HuH-7.5 (cell line): ENCODE measurements around the gene ADAM22.

Source experiments
- DNase-seq: peaks from one replicate; pipeline ENCODE4 v3.0.0; 2011; ENCODE audit warnings: low spot score

Gene ADAM22

DNA sequence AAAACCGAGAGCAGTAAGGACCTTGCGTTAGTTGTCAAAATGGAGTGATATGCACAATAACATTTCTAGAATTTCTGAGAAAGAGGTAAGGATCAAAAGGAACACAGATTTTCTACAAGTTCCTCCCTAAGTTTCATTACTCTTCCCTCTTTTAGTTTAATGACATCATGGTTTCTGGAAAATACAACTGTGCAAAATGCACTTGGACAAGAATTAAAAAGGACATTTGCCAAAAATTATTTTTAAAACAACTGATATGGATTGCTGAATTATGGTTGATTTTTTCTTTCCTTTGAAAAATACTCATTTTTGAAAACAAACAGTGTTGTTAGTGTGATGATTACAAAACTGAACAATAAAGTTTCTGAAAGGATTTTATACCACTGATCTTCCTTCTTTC lies 233.7 kb downstream of the ADAM22 start:
- no peak for DNase-seq

DNA sequence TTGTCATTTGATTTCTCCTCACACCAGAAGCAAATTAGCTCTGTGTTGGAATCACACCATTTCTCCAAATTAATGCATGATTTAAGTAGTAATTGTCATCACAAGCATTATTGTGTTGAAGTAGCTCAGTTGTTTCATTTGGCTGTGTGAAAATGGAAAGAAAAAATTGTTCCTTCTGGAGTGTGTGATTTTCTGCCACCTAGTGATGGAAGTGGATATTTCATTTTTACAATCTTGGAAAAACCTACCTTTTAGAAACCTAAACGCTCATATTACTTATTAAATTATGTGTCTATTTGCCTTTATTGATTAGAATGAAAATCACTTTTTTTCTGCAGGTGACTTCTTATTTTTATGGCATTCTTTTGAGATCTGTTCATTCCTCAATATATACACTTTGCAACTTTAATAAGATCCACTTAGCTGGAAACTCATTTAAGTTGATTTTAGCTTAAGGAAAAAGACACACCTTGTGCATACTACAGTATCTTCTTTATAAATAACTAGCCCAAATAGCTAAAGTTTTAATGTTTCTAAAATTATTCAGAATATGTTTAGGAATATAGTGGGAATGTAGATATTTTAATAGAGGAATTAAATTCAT lies 235.8 kb downstream of the ADAM22 start:
- no peak for DNase-seq

DNA sequence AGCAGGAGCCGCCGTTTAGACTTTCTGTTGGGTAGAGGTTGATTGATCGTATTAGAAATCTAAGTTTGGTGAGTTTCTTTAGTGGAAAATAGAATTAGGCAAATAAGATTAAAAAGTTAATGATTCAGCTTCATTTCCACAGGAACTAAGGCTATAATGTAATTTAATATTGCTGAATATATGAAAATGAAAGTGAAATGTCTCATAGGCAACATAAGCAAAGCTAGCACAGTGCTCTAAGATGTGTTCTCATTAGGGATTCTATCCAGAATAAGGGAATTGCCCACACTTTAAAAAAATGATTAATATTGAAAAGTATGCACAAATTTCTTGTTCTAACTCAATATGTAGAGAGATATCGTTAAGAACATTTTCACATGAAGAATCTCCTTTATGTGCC lies 238.8 kb downstream of the ADAM22 start:
- DNase-seq = no peak

DNA sequence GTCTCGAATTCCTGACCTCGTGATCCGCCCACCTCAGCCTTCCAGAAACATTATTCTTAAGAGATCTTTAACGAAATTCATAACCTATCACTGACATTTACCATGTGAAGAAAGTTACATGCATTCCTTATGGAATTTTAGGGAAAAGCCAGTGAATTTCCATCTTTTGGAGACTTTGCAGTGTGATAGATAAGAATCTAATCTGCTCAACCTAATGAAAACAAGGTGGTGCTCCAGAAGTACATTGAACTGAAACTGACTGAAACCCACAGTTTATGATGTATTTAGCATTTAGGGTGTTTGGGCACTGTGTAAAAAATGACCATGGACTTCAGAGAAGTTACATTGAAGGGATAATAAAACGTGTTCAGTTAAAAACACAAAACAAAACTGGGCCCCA lies 242.1 kb downstream of the ADAM22 start:
- DNase-seq = no peak

DNA sequence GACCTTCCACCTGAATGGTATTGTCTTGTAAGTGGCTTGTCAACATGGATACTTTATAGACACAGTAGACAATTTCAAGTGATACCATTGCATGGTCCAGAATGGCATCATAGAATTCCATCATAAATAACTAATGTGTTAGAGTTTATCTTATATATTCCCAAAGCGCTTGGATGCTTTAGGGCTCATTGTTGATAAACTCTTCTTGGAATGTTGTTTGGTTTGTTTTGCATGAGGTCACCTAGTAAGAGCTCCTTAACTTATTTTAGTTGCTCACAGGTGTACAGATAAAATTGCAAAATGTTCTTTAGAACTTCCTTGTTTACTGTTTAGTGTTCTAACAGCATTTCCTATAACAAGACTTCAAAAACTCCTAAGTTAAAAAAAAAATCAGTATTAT lies 249.0 kb downstream of the ADAM22 start:
- no peak for DNase-seq

DNA sequence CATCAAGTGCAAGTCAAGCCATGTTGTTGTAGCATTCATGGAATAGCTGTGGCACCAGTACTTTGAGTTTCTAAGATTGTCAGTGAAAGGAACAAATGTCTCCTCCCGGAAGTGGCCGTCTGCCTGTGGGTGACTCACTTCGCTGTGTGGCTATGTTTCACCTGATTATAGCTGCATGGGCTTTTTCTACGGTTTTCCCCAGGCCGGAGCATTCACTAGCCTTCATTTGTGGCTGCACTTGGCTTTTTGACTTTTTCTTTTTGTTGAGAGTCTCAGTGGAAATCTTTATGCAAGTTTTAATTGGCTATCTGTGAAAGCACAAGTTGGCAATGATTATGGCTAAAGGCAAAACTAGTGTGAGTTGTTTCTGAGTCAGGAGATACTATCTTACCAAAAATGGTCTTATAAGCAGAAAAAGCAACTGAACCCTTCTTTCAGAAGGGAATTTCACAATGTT lies 250.8 kb downstream of the ADAM22 start:
- no peak for DNase-seq

- DNase-seq = no peak
Observed at GRCh38 chr7:88185650-88186049, 251.6 kb downstream of the ADAM22 start.

GRCh38 chr7:88191911-88192310 lies 257.9 kb downstream of the ADAM22 start:
- no peak for DNase-seq

DNA sequence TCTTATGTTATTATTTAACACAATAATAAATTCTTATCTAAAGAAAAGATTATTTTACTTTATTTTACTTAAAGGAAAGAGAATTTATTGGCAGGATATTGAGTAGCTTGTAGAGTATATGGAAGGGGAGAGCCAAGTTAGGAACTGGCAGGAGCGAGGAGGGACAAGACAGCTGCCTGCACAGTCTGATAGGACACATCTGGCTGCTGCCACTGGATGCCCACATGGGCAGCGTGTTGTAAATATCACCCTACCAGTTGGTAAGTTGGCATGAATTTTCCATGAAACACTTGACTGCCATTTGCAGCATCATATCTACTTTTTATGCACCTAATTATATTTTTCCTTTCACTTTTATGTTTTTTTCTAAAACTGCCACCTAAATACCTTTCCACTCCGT lies 266.2 kb downstream of the ADAM22 start:
- DNase-seq = no peak

DNA sequence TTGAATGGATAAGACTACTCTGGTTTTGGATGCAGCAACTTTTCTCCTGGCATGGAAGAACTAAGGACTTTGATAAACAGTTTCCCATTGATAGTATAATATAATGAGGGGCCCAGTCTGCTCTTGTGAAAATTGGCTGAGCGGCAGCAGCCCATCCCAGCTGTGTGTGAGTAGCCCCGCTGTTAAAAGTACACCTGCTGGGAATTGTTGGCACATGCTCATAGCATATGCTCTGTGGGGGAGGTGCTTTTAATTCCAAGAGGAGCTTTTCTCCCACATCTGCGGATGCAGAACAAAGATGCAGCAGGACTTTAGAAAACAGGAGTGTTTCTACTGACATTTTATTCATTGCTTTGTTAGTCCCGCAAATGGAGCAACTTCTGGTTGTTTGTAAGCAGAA lies 266.7 kb downstream of the ADAM22 start:
- no peak for DNase-seq

- no peak for DNase-seq
Observed at GRCh38 chr7:88201305-88201704, 267.3 kb downstream of the ADAM22 start.

- no peak for DNase-seq
Observed at GRCh38 chr7:88202278-88202677, 268.2 kb downstream of the ADAM22 start.

- no peak for DNase-seq
Observed at GRCh38 chr7:88202799-88203198, 268.7 kb downstream of the ADAM22 start.

DNA sequence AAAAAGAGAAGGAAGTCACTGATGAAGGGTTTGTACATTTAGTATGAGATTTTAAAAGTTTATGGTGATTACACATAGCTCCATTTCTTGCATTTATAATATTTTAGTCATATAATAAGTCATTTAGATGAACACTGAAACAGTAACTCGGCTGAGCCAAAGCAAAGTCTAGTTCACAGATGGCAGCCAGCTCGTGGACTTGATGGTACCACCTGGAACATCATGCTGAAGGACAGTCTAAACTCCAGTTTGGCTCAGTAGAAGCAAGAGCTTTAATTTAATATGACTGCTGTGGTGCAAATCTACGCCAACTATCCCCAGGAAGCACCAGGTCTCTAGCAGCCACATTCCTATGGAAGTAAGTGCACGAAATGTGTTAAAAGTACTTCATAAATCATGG lies 269.4 kb downstream of the ADAM22 start:
- no peak for DNase-seq

DNA sequence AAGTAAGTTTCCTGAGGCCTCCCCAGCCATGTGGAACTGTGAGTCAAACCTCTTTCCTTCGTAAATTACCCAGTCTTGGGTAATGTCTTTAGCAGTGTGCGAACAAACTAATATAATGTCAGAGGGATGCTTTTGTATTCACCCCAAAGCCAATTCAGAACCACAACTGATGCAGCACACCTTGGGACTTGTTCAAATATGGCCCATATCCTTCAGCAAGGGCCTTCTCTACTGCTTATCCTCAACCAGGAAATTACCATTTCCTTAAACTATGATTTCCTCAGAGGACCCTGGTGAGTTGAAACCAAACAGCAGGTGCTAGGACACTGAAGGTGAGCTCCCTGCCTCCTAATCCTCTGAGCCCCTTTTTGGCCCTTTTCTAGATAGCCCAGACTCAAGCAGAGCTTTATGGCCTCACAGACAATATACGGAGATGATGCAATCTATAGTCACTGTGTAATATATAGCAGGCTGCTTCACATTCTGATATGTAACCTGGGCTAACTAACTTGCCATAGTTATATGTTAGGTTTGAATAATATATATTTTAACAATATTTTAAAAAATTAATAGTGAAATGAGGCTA lies 270.6 kb downstream of the ADAM22 start:
- no peak for DNase-seq

DNA sequence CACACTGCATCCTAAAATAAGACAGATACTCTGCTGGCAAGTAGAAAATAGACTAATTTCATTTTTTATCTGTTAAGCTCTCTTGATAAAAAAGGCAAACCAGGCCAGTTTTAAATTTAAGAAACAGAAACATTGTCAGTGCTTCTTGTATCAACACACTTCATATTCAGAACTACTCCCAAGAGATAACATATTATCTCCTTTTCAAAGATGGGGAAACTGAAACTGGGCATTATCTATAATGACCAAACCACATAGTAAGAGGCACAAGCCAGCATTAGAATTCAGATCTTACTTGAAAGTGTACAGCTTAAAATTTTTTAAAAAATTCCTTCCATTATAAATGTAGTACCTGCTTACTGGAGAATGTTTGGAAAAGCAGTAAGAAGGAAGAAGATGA lies 271.1 kb downstream of the ADAM22 start:
- DNase-seq = no peak

DNA sequence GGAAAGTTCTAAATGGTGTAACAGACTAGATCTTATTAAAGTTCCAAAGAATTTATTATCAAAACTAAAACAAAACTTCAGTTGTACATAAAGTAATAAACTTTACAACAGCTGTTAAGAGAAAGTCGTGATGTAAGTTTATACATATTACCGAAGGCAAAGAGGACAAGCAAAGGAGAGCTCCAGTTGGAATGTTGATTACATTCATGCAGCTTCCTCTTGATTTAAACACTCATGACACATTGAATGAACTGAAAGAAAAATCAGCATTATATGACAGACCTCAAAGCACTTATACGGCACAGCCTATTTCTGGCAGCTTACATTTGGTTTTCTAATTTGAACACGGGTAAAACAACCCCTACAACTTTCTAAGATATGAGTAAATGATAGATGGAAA lies 272.2 kb downstream of the ADAM22 start:
- no peak for DNase-seq

DNA sequence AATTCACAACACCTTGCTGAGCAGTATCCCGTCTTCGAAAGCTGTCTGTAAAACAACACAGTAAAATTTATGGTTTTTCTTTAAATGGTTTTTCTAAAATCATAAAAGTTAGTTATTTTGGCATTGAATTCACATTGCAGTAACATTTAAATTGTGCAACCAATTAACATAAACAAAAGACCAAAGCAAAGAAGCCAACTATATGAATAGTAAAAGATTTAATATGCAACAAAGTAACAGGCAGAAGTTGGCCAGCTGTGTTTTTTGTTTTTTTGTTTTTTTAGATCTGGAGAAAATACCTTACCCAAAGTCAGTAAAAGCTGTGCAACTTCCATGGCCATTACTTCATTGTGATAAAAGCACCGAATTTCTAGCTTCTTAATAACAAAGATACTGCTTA lies 274.5 kb downstream of the ADAM22 start:
- DNase-seq = no peak

DNA sequence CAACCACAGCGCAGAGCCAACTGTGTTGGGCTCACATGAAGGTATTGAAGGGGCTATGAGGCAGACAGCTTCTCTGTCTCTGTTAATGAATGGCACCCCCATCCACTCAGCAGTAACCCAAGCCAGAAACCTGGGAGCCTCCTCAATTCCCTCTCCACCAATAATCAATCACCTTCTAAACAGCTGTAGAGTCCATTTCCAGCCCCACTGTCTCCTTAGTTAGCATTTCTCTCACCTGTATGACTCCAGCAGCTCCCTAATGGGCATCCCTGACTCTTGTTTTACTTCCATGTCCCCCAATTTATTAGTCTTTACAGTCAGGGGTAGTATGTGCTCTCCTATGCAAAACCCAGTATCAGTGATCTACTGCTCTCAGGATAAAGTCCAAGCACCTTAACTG lies 278.9 kb downstream of the ADAM22 start:
- DNase-seq = no peak

- DNase-seq = no peak
Observed at GRCh38 chr7:88214456-88214855, 280.4 kb downstream of the ADAM22 start.

- DNase-seq = no peak
Observed at GRCh38 chr7:88215295-88215694, 281.2 kb downstream of the ADAM22 start.

GRCh38 chr7:88216276-88216675 lies 282.2 kb downstream of the ADAM22 start:
- no peak for DNase-seq

- DNase-seq = no peak
Observed at GRCh38 chr7:88217675-88218428, 283.8 kb downstream of the ADAM22 start.

GRCh38 chr7:88218429-88218745 lies 284.3 kb downstream of the ADAM22 start:
- DNase-seq = no peak
